SKM-1 (cell line): ENCODE data around the gene MAP7D1.
A peak's percentile ranks its signal among the peaks of the same experiment; 100 is the strongest.

Experiments
- DNase-seq: peaks from one replicate; lab custom pipeline; 2025; ENCODE audit not compliant: unreplicated experiment; lab: John Stamatoyannopoulos, UW

Gene MAP7D1

GRCh38 chr1:36126797-36127500, 29.0 kb upstream of the MAP7D1 start:
- DNase-seq: no peak

GRCh38 chr1:36128126-36128904, 27.6 kb upstream of the MAP7D1 start:
- DNase-seq: peak; percentile 31

DNA sequence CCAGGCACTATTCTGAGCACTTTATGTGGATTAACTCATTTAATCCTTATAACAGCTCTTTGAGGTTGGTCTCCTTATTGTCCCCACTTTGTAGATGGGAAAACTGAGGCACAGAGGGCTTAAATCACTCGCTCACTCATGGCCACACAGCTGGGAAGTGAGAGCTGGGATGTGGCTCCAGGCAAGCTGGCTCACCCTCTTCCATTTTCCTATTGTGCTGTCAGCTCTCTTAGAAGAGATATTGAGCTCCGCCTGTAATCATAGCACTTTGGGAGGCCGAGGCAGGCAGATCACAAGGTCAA, 27.1 kb upstream of the MAP7D1 start:
- DNase-seq: no peak

DNA sequence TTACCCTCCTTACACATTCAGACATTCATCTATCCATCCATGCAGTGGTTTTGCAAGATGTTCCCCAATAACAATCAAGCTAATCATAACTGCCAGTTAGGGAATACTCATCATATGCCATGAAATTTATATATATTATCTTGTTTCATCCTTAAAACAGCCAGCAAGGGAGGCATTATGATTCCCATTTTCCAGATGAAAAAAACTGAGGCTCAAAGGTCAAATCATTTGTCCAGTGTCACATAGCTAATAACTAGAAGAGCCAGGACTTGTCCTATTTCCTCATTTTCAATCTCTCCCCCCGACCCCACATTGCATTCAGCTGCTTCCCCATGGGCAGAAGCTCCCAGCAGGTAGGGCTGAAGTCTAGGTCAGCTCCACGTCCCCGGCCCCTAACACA, 23.9 kb upstream of the MAP7D1 start:
- no peak for DNase-seq

DNA sequence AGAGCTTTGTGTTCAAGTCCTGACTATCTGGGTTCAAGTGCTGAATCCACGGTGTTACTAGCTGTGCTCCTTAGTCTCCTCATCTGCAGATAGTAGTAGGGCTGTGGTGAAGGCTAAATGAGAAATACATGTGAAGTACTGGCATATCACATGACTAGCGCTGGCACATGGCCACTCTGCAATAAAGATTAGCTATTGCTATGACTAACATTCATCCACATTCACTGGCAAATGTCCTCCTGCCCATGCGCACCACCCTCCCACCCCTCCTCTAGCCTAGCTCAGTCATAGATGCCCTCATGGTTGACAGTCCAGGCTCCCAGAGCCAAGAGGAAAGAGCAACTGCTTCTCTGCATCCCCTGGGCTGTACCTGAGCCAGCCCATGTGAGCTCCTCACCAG, 22.5 kb upstream of the MAP7D1 start:
- no peak for DNase-seq

GRCh38 chr1:36134031-36134430, 21.9 kb upstream of the MAP7D1 start:
- DNase-seq: no peak

GRCh38 chr1:36134505-36135329, 21.2 kb upstream of the MAP7D1 start:
- peak; percentile 27 for DNase-seq

GRCh38 chr1:36135330-36135667, 20.7 kb upstream of the MAP7D1 start:
- DNase-seq: no peak

GRCh38 chr1:36135796-36136195, 20.2 kb upstream of the MAP7D1 start:
- no peak for DNase-seq

- DNase-seq: no peak
Measured at GRCh38 chr1:36136535-36136934, 19.4 kb upstream of the MAP7D1 start.

DNA sequence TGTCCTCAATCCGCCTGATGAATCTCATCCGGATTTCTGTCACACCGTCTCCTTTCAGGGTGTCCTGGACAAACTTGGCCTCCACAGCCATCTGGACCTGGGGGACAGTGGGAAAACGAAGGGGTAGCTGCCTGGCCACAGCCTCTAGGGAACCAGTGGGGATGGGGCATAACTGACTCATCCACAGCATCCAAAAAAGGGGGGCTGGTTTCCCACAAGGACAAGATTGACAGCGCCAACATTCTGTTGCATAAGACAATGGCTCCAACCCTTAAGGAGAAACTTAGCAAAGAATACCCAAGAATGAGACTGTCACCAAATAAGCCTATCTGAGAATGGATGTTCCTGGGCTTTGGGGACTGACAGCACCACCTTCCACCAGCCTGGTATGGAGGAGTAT, 18.7 kb upstream of the MAP7D1 start:
- no peak for DNase-seq

- DNase-seq: no peak
Measured at GRCh38 chr1:36137776-36138175, 18.2 kb upstream of the MAP7D1 start.

GRCh38 chr1:36139521-36139920, 16.4 kb upstream of the MAP7D1 start:
- no peak for DNase-seq

- no peak for DNase-seq
Measured at GRCh38 chr1:36142121-36142520, 13.8 kb upstream of the MAP7D1 start.

- DNase-seq: no peak
Measured at GRCh38 chr1:36143424-36143823, 12.5 kb upstream of the MAP7D1 start.

DNA sequence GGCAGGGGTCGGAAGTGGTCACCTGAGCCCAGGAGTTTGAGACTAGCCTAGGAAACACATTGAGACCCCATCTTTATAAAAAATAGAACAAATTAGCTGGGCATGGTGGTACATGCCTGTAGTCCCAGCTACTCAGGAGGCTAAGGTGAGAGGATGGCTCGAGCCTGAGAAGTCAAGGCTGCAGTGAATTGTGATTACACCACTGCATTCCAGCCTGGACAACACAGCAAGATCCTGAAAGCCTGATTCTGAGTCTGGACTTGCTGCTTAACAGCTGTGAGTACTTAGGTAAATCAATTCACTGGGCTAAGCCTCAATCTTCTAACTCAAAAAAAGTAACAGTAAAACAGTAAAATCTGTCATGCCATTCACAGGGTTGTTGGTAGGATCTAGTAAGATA, 11.5 kb upstream of the MAP7D1 start:
- no peak for DNase-seq

- no peak for DNase-seq
Measured at GRCh38 chr1:36148821-36149236, 7.1 kb upstream of the MAP7D1 start.

GRCh38 chr1:36149237-36149972, 6.6 kb upstream of the MAP7D1 start, which contains the start of gene TRAPPC3:
TRAPPC3 (minus strand) TSS chr1:36149486; CDS start chr1:36149378, 108 bp downstream.
- peak; percentile 99 for DNase-seq

GRCh38 chr1:36149973-36150295, 6.0 kb upstream of the MAP7D1 start:
- no peak for DNase-seq

GRCh38 chr1:36150296-36151133, 5.4 kb upstream of the MAP7D1 start:
- DNase-seq: peak; percentile 83
